NCI-H1092 (cell line): ENCODE data around the gene LZTR1.
"Not testable (repeated sequence)": the region's sequence is repeated elsewhere in the genome, so short reads cannot be mapped to it uniquely, and the experiment has no call there.

Source experiments
- DNase-seq: peaks from one replicate; lab custom pipeline; 2025; lab: John Stamatoyannopoulos, UW

LZTR1 gene

DNA sequence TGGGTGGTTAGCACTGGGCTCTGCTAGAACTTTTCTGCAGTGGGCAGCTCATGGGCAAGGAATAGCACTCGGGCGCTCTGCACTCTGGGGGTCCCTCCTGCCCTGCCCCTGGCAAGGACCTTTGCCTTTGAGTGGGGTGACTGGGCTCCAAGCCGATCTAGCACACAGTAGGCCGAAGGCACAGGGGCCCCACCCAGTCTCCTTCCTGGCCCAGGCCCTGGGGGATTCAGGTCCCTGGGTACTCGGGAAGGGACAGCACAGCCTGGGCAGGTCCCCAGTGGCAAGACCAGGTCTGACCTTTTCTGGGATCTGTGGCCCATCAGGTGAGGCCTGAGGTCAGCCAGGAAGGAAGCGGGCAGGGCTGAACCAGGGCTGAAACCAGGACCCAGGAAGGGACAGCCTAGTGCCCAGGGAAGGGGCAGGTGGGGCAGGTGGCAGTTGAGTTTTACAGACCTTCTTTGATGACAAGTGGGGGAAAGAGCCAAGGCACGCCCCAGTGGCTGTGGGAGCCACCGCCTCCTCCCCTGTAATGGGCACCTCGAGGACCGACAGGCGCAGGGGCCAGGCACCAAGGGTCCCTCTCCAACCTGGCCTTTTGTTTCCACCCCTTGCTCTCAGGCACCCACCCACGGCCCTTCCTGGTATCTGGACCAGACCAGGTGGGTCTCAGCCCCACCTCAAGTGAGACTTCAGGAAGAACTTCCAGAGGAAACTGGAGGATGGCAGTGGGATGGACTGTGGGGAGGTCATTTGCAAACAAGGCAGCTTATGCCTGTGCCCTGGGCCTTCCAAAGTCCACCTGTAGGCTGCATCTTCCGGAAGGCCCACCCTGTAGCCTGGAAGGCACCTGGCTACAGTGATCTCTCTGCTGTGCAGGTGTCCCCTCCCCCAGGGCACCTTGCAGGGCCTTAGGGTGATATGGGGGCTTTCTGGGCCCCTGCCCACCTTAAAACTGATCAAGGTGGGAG is 15.9 kb upstream of the LZTR1 start:
- DNase-seq = no peak

DNA sequence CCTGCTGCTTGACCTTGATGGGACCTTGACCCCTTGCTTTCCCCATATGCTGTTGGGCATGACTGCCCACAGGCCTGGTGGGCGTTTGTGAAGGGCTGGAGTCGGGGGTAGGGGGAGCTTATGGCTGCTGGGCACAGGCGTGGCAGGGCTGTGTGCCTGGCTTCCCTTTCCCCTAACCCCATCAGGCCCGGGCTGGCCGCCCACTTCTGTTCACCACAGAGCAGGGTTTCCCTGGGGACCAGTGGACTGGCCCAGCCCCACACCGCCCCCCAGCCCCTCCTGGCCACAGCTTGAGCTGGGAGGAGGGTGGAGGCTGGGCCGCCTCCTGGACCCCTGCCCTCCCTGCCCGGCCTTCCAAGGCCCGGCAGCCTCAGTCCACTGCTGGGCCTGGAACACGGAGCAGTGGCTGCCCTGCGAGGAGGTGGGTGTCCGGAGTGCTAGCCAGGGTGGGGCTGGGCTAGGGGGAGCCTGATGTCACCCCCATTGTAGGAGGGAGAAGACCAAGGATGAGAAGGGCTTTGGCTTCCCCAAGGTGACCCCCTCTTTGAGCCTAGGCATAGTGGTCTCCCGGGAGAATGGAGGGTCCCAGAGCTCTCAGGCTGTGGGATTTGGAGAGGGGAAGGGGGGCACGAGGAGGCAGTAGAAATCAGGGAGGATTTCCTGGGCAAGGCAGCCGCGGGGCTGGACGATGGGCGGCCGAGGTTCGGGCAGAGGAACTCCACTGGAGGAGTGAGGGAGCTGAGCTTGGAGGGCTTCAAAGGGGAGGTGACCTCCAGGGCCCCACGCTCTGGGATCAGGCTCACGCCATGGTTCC is 15.0 kb upstream of the LZTR1 start, which contains the start of gene AIFM3:
Gene AIFM3 (plus strand): TSS at position 373 of the 814 bp plus-strand sequence. CDS start 690 bp downstream, outside the sequence.
- no peak for DNase-seq

DNA sequence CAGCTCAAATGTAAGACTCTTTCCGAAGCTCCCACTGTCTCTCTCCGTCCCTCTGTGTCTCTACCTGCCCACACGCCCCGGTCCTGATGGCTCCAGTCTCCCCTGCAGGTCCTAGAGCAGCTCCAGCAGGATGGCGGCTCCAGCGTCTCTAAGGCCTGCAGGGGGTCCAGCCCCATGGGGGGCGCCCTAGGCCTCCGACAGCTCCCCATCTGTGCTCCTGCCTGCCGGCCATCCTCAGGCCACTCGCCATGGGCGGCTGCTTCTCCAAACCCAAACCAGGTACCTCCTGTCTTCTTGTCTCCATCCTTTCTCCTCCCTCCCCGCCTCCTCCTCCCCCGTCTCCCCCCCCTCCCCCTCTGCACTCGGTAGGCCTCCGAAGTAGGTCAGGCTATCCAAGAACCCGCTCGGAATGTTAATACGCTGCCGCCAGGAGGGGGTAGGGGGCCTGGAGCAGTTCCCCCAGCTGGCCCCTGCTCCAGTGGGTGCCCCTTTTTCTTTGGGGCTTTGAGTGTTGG is 14.3 kb upstream of the LZTR1 start:
- no peak for DNase-seq

DNA sequence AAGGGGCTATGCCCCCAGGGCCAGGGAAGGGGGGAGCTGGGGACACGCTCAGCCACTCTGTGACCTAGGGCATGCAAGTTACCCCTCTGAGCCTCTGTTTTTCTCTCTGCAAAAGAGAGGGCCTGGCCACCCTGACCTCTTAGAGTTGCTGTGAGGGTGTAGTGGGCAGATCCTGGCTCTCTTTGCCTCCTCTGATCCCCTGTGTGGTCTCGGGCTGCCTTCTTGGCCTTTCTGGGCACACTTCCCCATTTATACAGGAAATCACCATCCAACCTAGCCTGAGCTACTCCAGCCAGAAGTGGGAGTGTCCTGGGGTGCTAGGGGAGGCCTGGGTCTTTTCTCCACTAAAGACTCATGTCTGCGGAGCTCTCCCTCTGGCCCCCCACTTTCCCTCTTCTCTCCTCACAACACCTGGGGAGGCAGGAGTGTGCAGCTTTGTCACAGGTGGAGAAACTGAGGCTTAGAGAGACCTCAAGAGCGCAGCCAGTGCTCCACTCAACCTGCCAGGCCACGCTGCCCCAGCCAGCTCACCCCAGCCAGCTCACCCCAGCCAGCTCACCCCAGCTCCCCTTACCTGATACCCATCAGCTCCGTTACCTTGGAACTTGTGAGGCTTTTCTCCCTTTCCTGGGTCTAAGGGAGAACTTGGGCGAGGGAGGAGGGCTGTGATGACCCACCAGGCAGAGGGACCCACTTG is 13.7 kb upstream of the LZTR1 start:
- DNase-seq = no peak

DNA sequence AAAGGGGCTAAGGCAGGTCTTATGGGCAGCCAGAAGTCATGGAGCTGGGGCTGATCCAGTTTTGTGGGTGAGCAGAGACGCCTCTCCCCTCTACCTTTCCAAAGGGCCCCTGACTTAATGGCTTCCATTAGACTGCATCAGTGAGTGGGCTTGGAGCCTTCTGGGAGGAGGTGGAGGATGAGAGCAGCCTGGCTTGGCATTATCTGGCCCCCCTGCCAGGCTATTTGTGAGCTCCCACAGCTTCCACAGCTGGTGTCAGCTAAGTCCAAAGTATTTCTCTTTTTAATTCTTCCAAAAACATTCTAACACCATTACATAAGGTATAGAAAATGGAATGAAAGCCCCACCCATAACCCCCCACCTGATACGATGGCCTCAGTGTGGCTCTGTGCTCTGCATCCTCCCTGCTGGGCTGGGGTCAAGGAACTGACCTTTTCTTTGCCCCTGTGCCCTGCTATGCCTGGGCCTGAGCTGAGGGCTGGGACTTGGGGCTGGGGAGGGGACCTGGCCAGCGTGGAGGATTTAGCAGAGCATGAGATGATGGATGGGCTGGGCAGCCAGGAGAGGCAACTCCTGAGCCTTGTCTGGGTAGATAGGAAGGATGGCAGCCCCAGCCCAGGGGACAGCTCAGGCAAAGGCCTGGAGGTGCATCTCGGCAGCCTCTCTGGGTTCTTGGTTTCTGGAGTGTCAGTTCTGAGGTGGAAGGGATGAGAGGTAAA is 11.0 kb upstream of the LZTR1 start:
- no peak for DNase-seq

DNA sequence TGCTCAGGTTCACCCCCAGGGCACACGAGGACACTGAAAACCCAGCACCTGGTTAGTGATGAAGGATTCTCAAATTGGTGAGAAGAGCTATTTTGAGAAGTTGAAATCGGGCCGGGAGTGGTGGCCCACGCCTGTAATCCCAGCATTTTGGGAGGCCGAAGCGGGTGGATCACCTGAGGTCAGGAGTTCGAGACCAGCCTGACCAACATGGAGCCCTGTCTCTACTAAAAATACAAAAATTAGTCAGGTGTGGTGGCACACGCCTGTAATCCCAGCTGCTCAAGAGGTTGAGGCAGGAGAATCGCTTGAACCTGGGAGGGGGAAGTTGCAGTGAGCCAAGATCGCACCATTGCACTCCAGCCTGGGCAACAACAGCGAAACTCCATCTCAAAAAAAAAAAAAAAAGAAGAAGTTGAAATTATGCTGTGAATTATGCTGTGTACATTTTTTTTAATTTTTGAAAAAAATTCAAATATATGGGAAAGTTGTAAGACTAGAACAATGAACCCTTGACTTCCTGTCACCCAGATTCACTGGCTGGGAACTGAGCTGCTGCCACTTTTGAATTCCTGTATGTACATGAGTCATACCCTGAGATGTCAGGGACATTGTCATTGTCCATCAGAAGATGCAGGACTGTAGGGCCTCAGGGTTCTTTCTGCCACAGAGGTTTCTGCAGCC is 9.9 kb upstream of the LZTR1 start:
- DNase-seq = not testable (repeated sequence)

DNA sequence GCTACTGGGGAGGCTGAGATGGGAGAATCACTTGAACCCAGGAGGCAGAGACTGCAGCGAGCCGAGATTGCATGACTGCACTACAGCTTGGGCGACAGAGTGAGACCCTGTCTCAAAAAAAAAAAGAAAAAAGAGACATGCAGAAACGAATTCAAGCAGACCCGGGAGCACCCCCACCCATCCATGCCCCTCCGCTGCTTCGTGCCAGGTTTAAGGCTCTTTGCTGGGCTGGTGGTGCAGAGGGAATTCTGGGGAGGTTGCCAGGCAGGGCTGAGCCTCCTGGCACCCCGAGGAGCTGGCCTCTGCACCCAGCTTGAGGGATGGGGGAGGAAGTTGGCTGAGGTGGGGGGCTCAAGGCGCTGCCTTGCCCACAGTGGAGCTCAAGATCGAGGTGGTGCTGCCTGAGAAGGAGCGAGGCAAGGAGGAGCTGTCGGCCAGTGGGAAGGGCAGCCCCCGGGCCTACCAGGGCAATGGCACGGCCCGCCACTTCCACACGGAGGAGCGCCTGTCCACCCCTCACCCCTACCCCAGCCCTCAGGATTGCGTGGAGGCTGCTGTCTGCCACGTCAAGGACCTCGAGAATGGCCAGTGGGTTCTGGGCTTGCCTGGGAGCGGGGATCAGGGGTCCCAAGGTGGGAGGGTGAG is 9.0 kb upstream of the LZTR1 start:
- no peak for DNase-seq

DNA sequence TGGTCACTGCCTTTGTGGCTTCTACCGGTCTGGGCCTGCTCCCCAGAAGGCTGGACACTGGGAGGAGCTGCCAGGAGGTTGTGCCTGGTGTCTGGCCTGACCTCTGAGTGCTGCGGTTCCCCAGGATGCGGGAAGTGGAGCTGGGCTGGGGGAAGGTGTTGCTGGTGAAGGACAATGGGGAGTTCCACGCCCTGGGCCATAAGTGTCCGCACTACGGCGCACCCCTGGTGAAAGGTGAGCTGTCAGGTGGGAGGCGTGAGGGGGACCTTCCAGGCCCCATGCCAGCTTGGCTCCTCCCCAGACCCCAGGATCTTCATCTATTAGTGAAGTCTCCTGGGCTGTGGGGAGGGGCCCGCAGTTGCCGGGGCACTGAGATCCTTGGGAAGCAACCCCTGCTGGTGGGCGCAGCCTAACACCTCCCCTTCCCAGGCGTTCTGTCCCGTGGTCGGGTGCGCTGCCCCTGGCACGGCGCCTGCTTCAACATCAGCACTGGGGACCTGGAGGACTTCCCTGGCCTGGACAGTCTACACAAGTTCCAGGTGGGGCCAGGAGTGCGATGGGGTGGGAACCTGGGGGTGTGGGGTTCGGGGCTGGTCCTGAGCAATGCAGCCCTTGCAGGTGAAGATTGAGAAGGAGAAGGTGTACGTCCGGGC is 8.3 kb upstream of the LZTR1 start:
- no peak for DNase-seq

DNA sequence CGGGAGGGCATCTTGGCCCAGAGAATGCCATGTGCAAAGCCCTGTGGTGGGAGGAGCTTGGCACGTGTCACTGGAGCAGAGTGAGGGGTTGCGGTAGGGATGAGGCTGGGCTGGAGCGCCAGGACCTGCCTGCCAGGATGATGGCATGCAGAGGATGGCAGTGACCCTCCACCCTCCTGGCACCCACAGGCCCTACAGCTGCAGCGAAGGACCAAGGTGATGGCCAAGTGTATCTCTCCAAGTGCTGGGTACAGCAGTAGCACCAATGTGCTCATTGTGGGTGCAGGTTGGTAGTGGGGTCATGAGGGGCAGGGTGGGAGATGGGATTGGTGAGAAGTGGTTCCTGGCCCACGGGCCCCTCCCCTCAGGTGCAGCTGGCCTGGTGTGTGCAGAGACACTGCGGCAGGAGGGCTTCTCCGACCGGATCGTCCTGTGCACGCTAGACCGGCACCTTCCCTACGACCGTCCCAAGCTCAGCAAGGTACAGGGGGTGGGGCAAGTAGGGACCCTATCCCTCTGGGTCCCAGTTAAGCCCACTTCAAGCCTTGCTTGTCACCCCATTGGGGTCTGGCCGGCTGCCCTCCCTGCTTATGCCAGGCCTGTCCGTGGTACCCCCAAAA is 7.7 kb upstream of the LZTR1 start:
- DNase-seq = no peak

DNA sequence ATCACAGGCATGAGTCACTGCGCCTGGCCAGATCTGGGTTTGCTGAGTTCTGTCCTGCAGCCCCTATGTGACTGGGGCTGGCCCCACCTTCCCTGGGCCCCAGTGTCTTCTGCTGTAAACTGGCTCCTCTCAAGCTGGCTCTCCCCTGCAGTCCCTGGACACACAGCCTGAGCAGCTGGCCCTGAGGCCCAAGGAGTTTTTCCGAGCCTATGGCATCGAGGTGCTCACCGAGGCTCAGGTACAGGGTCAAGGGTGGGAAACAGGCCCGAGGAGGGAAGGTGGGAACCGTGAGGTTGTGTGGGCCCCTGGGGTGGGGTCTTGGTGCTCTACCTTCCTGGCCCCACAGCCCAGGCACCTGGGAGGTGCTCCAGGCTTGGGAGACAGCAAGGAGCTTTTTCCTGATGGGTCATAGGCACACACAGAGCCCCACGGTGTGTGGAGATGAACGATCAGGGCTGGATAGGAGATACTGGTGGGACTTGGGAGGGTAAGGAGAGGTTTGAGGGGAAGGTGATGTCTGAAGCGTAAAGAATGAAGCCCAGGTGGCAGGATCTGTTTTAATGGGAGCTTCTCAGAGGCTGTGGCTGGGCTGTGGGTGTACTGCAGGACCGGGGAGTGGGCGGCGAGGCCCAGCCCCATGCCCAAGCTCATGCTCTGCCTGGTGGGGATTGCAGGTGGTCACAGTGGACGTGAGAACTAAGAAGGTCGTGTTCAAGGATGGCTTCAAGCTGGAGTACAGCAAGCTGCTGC is 6.4 kb upstream of the LZTR1 start:
- DNase-seq = no peak

DNA sequence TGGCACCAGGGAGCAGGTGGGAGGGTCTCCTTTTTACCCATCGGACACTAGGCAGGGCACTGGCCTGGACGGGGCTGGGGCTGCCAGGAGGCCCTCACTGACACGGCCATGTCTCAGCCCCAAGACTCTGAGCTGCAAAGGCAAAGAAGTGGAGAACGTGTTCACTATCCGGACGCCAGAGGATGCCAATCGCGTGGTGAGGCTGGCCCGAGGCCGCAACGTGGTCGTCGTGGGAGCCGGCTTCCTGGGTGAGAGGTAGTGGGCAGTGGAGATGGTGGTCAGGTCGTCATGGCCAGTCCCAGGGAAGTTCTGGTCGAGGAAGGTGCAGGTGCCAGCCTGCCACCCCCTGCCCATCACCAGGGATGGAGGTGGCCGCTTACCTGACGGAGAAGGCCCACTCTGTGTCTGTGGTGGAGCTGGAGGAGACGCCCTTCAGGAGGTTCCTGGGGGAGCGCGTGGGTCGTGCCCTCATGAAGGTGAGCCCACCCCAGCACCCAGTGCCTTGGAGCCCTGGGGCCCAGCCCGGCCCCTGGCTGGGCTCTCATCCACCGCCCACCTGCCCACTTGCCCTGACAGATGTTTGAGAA is 5.7 kb upstream of the LZTR1 start:
- no peak for DNase-seq

DNA sequence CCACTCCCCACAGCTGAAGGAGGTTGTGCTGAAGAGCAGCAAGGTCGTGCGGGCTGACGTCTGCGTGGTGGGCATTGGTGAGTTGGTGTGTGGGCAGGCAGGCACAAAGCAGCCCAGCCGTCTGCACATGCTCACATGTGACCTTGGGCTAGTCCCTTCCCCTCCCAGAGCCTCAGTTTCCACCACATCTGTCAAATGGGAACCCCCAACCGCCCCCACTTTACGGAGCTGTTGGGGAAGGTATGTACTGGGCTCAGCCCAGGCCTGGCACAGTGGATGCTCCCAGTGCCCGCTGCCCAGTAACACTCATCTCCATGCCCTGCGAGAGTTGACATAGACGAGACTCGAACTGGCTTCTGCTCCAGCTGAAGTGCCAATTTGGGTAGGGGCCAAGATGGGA is 5.1 kb upstream of the LZTR1 start:
- DNase-seq = no peak

DNA sequence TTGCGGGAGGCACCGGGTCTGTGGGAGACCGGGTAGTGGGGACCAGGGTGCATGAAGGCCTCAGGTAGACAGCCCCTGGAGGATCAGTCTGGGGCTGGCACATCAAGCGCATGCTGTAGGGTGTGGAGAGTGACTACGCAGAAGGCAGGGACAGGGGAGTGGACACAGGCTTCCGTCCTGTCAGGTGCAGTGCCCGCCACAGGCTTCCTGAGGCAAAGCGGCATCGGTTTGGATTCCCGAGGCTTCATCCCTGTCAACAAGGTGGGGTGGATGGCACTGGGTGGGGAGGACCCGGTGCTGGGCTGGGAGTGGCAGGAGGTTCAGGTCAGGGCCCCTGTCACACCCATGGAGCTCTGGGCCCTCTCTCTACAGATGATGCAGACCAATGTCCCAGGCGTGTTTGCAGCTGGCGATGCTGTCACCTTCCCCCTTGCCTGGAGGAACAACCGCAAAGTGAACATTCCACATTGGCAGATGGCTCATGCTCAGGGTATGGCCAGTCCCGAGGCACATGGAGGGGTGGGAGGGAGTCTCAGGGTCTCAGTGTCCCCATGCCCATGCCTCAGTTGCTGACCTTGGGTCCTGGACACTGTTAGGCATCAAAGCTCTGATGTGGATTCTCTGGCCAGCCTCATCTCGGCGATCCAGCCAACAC is 4.5 kb upstream of the LZTR1 start:
- DNase-seq = no peak

DNA sequence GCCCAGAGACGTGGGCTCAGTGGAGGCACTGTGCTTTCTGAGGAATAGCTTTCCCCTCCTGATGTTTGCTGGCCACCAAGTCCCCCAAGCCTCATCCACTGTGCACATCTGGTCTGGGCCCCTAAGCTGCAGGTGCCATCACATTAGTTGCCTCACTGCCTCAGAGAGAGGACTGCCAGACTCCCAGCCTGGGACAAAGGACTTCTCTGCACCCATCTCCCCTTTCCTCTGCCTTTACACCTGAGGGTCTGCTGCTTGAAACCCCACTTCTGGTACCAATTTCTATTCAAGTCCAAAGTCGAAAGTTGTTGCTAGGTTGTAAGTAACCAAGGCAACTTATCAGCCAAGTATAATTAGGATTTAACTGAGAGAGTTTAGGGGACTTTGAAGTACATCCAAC is 3.7 kb upstream of the LZTR1 start:
- DNase-seq = no peak

DNA sequence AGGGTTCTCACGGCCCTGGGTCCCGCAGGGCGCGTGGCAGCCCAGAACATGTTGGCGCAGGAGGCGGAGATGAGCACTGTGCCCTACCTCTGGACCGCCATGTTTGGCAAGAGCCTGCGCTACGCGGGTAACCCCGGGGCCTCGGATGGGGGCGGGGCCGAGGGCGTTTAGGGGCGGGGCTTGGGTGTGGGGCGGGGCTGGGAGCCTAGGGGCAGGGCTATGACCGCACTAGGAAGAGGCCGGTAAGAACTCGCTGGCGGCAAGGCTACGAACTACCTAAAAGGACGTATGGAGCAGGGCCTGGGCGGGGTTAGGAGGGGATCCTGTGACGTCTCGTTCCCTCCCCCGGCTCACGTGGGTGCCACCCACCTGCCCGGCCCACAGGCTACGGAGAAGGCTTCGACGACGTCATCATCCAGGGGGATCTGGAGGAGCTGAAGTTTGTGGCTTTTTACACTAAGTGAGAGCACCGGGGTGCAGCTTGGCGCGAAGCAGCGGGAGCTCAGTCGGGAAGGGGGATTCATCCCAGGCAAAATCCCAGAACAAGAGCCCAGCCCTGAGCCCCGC is 2.8 kb upstream of the LZTR1 start:
- DNase-seq = no peak

DNA sequence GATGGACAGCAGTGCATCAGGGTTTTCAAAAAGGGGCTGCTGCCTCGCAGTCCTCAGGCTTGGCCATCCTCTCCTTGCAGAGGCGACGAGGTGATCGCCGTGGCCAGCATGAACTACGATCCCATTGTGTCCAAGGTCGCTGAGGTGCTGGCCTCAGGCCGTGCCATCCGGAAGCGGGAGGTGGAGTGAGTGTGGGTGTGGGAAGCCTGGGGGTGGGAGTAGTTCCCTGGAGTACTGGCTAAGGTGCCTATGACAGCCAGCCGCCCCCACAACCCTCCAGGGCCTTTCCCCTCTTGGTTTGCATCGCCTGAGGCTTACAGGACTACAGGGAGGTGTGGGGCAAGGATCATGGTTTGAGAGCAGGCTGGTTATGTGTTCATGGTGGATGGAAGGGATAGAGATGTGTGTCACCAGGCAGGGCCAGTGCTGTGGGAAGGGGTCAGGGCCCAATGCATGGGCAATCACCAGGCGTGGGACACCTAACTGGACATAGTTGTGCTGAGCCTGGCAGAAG is 2.1 kb upstream of the LZTR1 start:
- DNase-seq = no peak

DNA sequence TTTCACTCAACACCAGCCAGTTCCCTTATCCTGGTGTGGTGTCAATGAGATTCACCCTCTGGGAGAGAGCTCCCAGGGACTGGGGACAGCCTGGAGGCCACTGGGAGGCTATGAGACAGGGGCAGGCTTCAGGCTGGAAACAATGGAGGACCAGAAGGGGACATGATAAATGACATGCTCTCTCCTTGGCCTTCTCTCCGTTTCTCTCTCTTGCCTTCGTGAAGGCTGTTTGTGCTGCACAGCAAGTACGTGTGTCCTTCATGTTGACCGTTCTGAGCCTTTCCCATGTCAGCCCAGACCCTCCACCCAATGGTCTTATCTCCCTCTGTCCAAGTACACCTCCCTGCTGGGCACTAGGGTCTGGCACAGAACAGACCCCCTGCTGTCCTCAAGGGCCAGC is 1.6 kb upstream of the LZTR1 start:
- no peak for DNase-seq
